Aorta (tissue), 5 donors: ENCODE results near the gene PKNOX1. TPM values are rescaled to one million over a fixed set of nuclear protein-coding genes. Genes with fewer than 3 reads are reported as not detected.
A peak's percentile ranks its signal among the peaks of the same experiment; 100 is the strongest.
"Not testable (repeated sequence)": the region's sequence is repeated elsewhere in the genome, so short reads cannot be mapped to it uniquely, and the experiment has no call there.

Experiments used
- ATAC-seq: fragments of 200-7000 bp; cut with Tn5 transposase; one replicate; pipeline ENCODE4 v1.9.1; 2022; ENCODE audit warnings: moderate library complexity; ENCODE audit not compliant: low FRiP score
- DNase-seq, 2 donors: peaks; one replicate each; pipeline ENCODE4 v3.0.0-alpha.2; 2020
- H3K27ac ChIP-seq, 2 donors: one replicate each; pipeline ENCODE4 v1.5.1; 2013; ENCODE audit warnings: low read length in 2 of 2, mild to moderate bottlenecking in 2 of 2, moderate library complexity in 2 of 2, control low read depth in 1 of 2, inconsistent platforms in 1 of 2, low read depth in 1 of 2
- H3K27me3 ChIP-seq, 2 donors: one replicate each; pipeline ENCODE4 v1.6.1; 2013; ENCODE audit warnings: control low read depth in 1 of 2, low read length in 1 of 2, mild to moderate bottlenecking in 1 of 2, moderate library complexity in 1 of 2; ENCODE audit not compliant: insufficient read depth in 2 of 2, control insufficient read depth in 1 of 2
- H3K36me3 ChIP-seq, 2 donors: one replicate each; pipeline ENCODE4 v1.6.1; 2013; ENCODE audit warnings: control low read depth in 1 of 2, low read length in 1 of 2, mild to moderate bottlenecking in 1 of 2; ENCODE audit not compliant: insufficient read depth in 2 of 2, control insufficient read depth in 1 of 2
- H3K4me1 ChIP-seq, 2 donors: one replicate each; pipeline ENCODE4 v1.6.1; 2013; ENCODE audit warnings: low read length in 2 of 2, control low read depth in 1 of 2, mild to moderate bottlenecking in 1 of 2, moderate library complexity in 1 of 2; ENCODE audit not compliant: insufficient read depth in 2 of 2, control insufficient read depth in 1 of 2
- H3K4me3 ChIP-seq, 2 donors: one replicate each; pipeline ENCODE4 v1.5.1; 2013; ENCODE audit warnings: low read length in 2 of 2, control low read depth in 1 of 2, mild to moderate bottlenecking in 1 of 2
- H3K9me3 ChIP-seq: one replicate; pipeline ENCODE4 v1.6.1; 2013; ENCODE audit warnings: mild to moderate bottlenecking, low read length; ENCODE audit not compliant: control insufficient read depth
- WGBS, 2 donors: extraction: QIAGEN DNeasy Blood & Tissue Kit; methylation state at CpG; one replicate each; pipeline ENCODE4 v1.1.7; 2013; 5-methylcytosine and 5-hydroxymethylcytosine counted together
- intact Hi-C, 2 donors: fragments of 100-400 bp; cut with DNase I; formaldehyde crosslinking; loops; one replicate each; pipeline versions ENCODE4 v1.14.2 to v1.15.0; 2022
- polyA plus RNA-seq, 2 donors: library from polyadenylated mRNA; stranded (reverse); fragments of 200-250 nt; gene quantifications; one replicate each; pipeline ENCODE4 v1.2.3, GENCODE V29; 2013
- total RNA-seq, 2 donors: library from RNA; stranded (reverse); fragmentation: NEBNext Ultra II Directional; extraction: Animal tissue kit (Norgen Biotek cat#: 25700); gene quantifications; one replicate each; pipeline ENCODE4 v1.2.1, GENCODE V29; 2021
- donor health status: healthy with polysubstance abuse.
- donor health status: Bipolar disorder and iron deficiency.
- donor health status: DM: no; HTN: no; CAD: no.
- donor health status: DM: no; HTN: no; CAD: no.
- donor health status: DM: yes; HTN: yes; CAD: no.

Gene PKNOX1
- total and polyA plus RNA-seq, 4 donors, result 3.8 to 22.7 (median 12.3) TPM

- H3K27me3 ChIP-seq, intact Hi-C loops, H3K27ac ChIP-seq, H3K9me3 ChIP-seq, ATAC-seq, H3K4me3 ChIP-seq, H3K4me1 ChIP-seq, H3K36me3 ChIP-seq, DNase-seq: not testable (repeated sequence)
- WGBS, 2 donors, result 86 to 89% methylated on average over 9 of the region's 9 CpGs
Observed at GRCh38 chr21:42989370-42989769, 15.0 kb downstream of the PKNOX1 start.

- Histone ChIP-seq H3K4me3 (no peak overlapping the region), H3K36me3 (no peaks in the 10 kb centered on the region), H3K9me3 (no peaks in the 10 kb centered on the region), H3K27ac (no peak overlapping the region), H3K4me1 (no peaks in the 10 kb centered on the region), H3K27me3 (no peaks in the 10 kb centered on the region)
- ATAC-seq (no peak), DNase-seq (no peak)
- WGBS, 2 donors, result 75 to 76% methylated on average over 10 of the region's 10 CpGs
- intact Hi-C loops, result no loop called here
Observed at GRCh38 chr21:42989816-42990650, 15.7 kb downstream of the PKNOX1 start.

- intact Hi-C loops, result no loop called here
- no peaks in the 10 kb centered on the region for H3K9me3 ChIP-seq
- no peaks in the 10 kb centered on the region for H3K36me3 ChIP-seq
- 48% methylated on average over 16 of the region's 16 CpGs for WGBS, 2 donors
- peak in 1 of 2 donors; percentile 66 for DNase-seq
- H3K4me1 ChIP-seq, result no peaks in the 10 kb centered on the region
- ATAC-seq, result peak; percentile 57
- no peak overlapping the region for H3K4me3 ChIP-seq
- no peak overlapping the region for H3K27ac ChIP-seq
- H3K27me3 ChIP-seq, result no peaks in the 10 kb centered on the region
Observed at GRCh38 chr21:42991992-42992740, 17.8 kb downstream of the PKNOX1 start.

- Histone ChIP-seq H3K36me3 (no peaks in the 10 kb centered on the region), H3K4me1 (no peaks in the 10 kb centered on the region), H3K27ac (no peak overlapping the region), H3K27me3 (no peaks in the 10 kb centered on the region), H3K9me3 (no peaks in the 10 kb centered on the region), H3K4me3 (no peak overlapping the region)
- intact Hi-C loops, result no loop called here
- WGBS, 2 donors, result 87 to 91% methylated on average over 16 of the region's 16 CpGs
- ATAC-seq (no peak), DNase-seq (no peak)
Observed at GRCh38 chr21:42993051-42993712, 18.8 kb downstream of the PKNOX1 start.

GRCh38 chr21:42997053-42997452 lies 22.7 kb downstream of the PKNOX1 start:
- DNase-seq, result peak; percentile 76 to 85
- WGBS, 2 donors, result 12 to 21% methylated on average over 8 of the region's 8 CpGs
- ATAC-seq, result peak; percentile 90
- H3K36me3 ChIP-seq, result no peaks in the 10 kb centered on the region
- H3K9me3 ChIP-seq, result no peaks in the 10 kb centered on the region
- no peaks in the 10 kb centered on the region for H3K27me3 ChIP-seq
- H3K27ac ChIP-seq, result peak overlapping the region in 1 of 2 donors; percentile 37
- H3K4me3 ChIP-seq, result no peak overlapping the region
- no peaks in the 10 kb centered on the region for H3K4me1 ChIP-seq
- intact Hi-C loops, result no loop called here

GRCh38 chr21:42997983-42998382 lies 23.6 kb downstream of the PKNOX1 start:
- WGBS, 2 donors, result 98 to 100% methylated on average over 1 of the region's 1 CpG
- H3K27me3 ChIP-seq, ATAC-seq, intact Hi-C loops, H3K27ac ChIP-seq, DNase-seq, H3K9me3 ChIP-seq, H3K4me1 ChIP-seq, H3K4me3 ChIP-seq, H3K36me3 ChIP-seq: not testable (repeated sequence)

- 84 to 92% methylated on average over 2 of the region's 2 CpGs for WGBS, 2 donors
- ATAC-seq, DNase-seq, H3K27ac ChIP-seq, H3K4me3 ChIP-seq, H3K36me3 ChIP-seq, H3K9me3 ChIP-seq, intact Hi-C loops, H3K4me1 ChIP-seq, H3K27me3 ChIP-seq: not testable (repeated sequence)
Observed at GRCh38 chr21:42999152-42999551, 24.8 kb downstream of the PKNOX1 start.

GRCh38 chr21:43000041-43000440 lies 25.7 kb downstream of the PKNOX1 start:
- H3K4me3 ChIP-seq, H3K36me3 ChIP-seq, H3K27ac ChIP-seq, ATAC-seq, H3K9me3 ChIP-seq, DNase-seq, H3K27me3 ChIP-seq, H3K4me1 ChIP-seq, intact Hi-C loops: not testable (repeated sequence)
- 99 to 100% methylated on average over 2 of the region's 2 CpGs for WGBS, 2 donors
